ENCODE results near the gene RASD1.
"Not testable (repeated sequence)": the region's sequence is repeated elsewhere in the genome, so short reads cannot be mapped to it uniquely, and the experiment has no call there.

The RASD1 gene

GRCh38 chr17:17467720-17468119 is 28.5 kb downstream of the RASD1 start:
- peak; percentile 77 to 87 for DNase-seq

- DNase-seq: no peak
These were observed 29.2 kb downstream of the RASD1 start for GRCh38 chr17:17467016-17467415.

DNA sequence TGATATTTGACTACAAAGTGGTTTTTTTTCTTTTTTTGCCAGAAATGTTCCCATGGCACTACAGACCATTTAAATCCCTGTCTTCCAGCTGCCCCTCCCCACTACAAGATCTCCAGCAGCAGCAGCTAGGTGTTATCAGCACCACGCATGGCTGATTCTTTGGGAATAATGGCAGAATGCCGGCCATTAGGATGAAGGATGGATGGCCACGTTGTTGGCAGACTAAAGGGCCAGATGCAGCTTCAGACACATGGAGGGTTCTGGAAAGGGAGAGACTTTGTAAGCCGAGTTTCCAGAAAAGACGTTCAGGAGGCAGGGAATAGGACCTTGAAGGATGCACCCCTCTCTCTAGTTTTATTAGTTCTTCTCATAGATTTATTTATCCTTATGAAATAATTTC is 29.7 kb downstream of the RASD1 start:
- no peak for DNase-seq

DNA sequence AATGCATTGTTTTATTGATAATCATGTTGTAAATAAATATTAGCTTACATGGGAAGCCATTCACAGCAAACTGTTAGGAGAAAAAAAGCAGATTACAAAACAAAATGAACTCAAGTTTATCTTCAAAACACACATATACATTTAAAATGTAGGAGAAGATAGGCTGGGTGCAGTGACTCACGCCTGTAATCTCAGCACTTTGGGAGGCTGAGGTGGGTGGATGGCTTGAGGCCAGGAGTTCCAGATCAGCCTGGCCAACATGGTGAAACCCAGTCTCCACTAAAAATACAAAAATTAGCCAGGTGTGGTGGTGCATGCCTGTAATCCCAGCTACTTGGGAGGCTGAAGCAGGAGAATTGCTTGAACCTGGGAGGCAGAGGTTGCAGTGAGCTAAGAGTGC is 30.3 kb downstream of the RASD1 start:
- DNase-seq: not testable (repeated sequence)

DNA sequence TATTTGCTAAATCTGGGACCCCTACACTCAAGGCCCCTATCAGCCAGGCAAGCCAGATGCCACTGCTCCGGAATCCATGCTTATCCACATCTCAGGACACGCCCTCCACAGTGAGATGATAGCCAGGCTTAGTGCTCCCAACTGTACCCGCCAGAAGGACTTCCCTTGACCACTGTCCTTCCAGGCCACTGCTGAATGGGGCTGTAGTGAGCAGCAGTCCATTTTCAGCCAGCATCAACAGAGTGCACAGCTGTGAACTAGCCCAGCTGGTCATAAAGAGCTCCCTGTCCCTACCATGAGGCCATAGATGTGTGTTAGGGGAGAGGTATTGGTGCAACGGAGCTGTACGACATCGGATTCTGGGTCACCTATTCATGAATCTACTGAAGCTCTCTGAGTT is 32.4 kb downstream of the RASD1 start:
- DNase-seq: no peak

GRCh38 chr17:17462048-17462824 is 34.0 kb downstream of the RASD1 start:
- no peak for DNase-seq

DNA sequence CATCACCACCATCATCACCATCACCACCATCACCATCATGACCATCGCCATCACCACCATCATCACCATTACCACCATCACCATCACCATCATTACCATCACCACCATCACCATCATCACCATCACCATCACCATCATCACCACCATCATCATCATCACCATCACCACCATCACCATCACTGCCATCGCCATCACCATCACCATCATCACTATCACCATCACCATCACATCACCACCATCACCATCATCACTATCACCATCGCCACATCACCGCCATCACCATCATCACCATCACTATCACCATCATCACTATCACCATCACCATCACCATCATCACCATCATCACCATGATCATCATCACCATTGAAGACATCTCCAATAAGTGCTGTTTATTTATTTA is 36.2 kb downstream of the RASD1 start:
- DNase-seq: no peak

- no peak for DNase-seq
These were observed 38.5 kb downstream of the RASD1 start for GRCh38 chr17:17457680-17458079.

DNA sequence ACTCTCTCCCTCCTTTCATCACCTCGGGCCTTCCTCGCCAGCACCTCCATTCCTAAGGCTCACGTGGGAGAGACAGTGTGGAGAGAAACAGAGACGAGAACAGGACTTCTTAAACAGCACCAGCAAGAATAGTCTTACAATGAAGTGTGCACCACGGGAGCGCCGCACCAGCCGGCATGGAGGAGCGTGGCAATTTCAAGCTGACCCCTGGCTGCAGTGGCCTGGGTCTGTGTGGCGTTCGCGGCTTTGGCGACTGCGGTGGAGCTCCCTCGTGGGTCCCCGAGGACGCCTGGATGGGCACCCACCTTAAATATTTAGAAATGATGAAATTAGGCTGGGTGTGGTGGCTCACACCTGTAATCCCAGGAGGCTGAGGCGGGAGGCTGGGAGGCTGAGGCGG is 39.9 kb downstream of the RASD1 start:
- no peak for DNase-seq

DNA sequence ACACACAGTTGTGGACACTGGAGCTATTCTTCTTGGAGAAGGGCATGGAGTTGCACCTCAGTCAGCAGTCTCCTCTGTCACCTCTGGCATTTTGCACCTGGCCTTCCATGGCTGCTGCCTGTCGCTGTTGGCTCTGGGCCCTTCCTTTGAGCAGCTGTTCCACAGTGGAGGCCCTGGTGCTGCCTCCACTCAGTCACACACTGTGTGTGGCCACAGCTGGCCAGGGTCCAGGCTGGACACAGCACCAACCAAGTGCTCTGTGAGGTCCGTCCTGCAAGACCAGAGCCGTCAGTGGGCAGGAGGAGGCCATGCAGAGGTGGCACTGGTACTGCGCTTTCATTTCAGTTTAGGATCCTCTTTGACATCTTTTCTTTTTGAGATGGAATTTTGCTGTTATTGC is 41.0 kb downstream of the RASD1 start:
- DNase-seq: peak; percentile 96

DNA sequence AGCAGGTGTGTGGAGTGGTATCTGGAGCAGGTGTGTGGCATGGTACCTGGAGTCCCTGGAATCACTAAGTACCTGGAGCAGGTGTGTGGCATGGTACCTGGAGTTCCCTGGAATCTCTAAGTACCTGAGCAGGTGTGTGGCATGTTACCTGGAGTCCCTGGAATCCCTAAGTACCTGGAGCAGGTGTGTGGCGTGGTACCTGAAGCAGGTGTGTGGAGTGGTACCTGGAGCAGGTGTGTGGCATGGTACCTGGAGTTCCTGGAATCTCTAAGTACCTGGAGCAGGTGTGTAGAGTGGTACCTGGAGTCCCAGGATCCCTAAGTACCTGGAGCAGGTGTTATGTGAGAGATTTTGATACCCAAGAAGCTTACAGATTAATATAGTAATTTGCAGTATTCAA is 41.5 kb downstream of the RASD1 start:
- DNase-seq: not testable (repeated sequence)

GRCh38 chr17:17454276-17454675 is 41.9 kb downstream of the RASD1 start:
- no peak for DNase-seq

DNA sequence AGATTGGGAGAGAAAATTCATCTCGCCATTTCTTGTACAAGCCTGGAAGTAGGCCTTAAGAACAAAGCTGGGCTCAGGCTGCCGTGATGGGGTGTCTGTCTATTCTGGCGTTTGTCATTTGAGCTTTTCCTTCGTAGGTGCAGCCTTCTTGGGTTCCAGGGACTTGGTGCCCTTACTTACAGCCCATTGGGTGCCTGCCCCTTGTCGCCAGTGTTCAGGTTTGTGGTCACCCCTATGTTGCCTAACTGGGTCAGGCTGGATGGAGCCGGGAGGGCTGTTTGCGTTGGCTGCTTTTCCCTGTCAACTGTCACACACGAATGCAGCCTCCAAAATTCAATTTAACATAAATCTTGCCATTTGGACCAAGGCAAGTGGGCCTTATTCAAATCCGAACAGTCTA is 43.1 kb downstream of the RASD1 start:
- no peak for DNase-seq

GRCh38 chr17:17448723-17449122 is 47.5 kb downstream of the RASD1 start:
- no peak for DNase-seq

- DNase-seq: no peak
These were observed 48.1 kb downstream of the RASD1 start for GRCh38 chr17:17448076-17448475.

GRCh38 chr17:17447264-17447663 is 48.9 kb downstream of the RASD1 start:
- no peak for DNase-seq

- DNase-seq: peak in 1 of 2 experiments; percentile 76
These were observed 49.5 kb downstream of the RASD1 start for GRCh38 chr17:17446666-17447155.

DNA sequence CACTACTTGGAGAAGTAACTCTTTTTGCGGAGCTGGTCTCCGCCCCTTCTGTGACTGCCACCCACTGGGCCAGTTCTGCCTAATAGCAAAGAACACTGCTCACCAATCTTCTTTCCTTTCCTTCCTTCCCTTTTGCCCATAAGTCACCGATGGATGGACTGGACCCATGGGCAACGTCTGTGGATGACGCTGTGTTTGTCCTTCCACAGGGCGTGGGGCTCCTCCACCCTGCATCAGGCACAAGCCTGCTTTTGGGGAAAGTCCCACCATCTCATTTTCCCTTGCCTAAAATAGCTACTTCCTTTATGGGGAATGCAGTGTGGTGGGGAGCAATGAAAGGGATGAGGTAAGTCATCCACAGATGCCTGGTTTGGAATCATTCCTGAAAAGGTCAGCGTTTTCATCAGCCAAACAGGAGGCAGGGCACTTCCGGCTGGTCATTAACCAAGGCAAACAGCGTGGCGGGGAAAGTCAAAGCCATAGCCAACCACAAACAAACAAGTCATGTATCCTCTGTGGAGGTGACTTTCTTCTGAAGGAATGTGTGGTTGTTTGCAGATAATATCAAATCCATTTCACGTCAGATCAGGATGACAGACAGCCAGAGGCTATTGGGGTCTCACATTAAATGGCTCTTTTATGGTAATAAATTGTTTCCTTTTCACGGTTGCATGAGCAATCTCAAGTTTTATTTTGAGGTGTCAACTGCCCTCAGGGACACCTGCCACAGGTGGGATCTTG is 50.1 kb downstream of the RASD1 start:
- DNase-seq: peak; percentile 86 to 94

- peak in 1 of 2 experiments; percentile 68 for DNase-seq
These were observed 50.8 kb downstream of the RASD1 start for GRCh38 chr17:17445296-17445924.
